ACC112 (cell line): ENCODE results near the gene TATDN2.
A peak's percentile ranks its signal among the peaks of the same experiment; 100 is the strongest.
"Not testable (repeated sequence)": the region's sequence is repeated elsewhere in the genome, so short reads cannot be mapped to it uniquely, and the experiment has no call there.

ENCODE experiments used
- H2AFZ ChIP-seq: fragments of 200-600 bp; sonication (generic); one replicate; pipeline ENCODE4 v1.6.0; 2017; ENCODE audit warnings: antibody characterized with exemption, low read length; ENCODE audit not compliant: unreplicated experiment
- H3K27ac ChIP-seq: fragments of 200-600 bp; sonication (generic); 2 replicates; pipeline ENCODE4 v1.5.1; 2014; ENCODE audit warnings: low read depth, mild to moderate bottlenecking, antibody characterized with exemption, low read length, moderate library complexity
- H3K27me3 ChIP-seq: fragments of 200-600 bp; sonication (generic); 2 replicates; pipeline ENCODE4 v1.6.1; 2014; ENCODE audit warnings: mild to moderate bottlenecking, antibody characterized with exemption, low read length, moderate library complexity, mixed read lengths; ENCODE audit not compliant: insufficient read depth
- H3K36me3 ChIP-seq: fragments of 200-600 bp; sonication (generic); 2 replicates; pipeline ENCODE4 v1.6.1; 2016; ENCODE audit warnings: mild to moderate bottlenecking, antibody characterized with exemption, low read length, moderate library complexity, mixed read lengths; ENCODE audit not compliant: insufficient read depth
- H3K4me1 ChIP-seq: fragments of 200-600 bp; sonication (generic); one replicate; pipeline ENCODE4 v1.6.1; 2016; ENCODE audit warnings: low read length, mixed read lengths; ENCODE audit not compliant: insufficient read depth, unreplicated experiment, control insufficient read depth
- H3K4me3 ChIP-seq: fragments of 200-600 bp; sonication (generic); 2 replicates; pipeline ENCODE4 v1.5.1; 2014; ENCODE audit warnings: mild to moderate bottlenecking, low read depth, low read length
- H3K79me2 ChIP-seq: fragments of 200-600 bp; sonication (generic); one replicate; pipeline ENCODE4 v1.6.0; 2016; ENCODE audit warnings: low read length; ENCODE audit not compliant: control insufficient read depth, unreplicated experiment, insufficient read depth

Gene TATDN2

GRCh38 chr3:10290481-10291176 lies 42.4 kb downstream of the TATDN2 start:
- no peak overlapping the region for H3K27ac ChIP-seq
- H3K4me1 ChIP-seq = peaks cover 23% of the 10 kb centered on the region
- H3K36me3 ChIP-seq = peaks cover 15% of the 10 kb centered on the region; the same call in 1 of the 2 replicates
- H3K27me3 ChIP-seq = no peaks in the 10 kb centered on the region
- H2AFZ ChIP-seq = no peak overlapping the region
- H3K4me3 ChIP-seq = no peak overlapping the region
- no peaks in the 10 kb centered on the region for H3K79me2 ChIP-seq

GRCh38 chr3:10291641-10292040 lies 43.4 kb downstream of the TATDN2 start:
- H3K4me3 ChIP-seq = no peak overlapping the region
- H3K79me2 ChIP-seq = no peaks in the 10 kb centered on the region
- H3K36me3 ChIP-seq = peaks cover 12% of the 10 kb centered on the region; the same call in 1 of the 2 replicates
- H3K27me3 ChIP-seq = no peaks in the 10 kb centered on the region
- no peak overlapping the region for H3K27ac ChIP-seq
- no peak overlapping the region for H2AFZ ChIP-seq
- H3K4me1 ChIP-seq = peaks cover 21% of the 10 kb centered on the region

GRCh38 chr3:10292505-10293419 lies 44.5 kb downstream of the TATDN2 start, which contains the start of gene GHRL:
TSS of gene GHRL (minus strand) at chr3:10292947. CDS start at chr3:10290180, 2,767 bp downstream.
- Histone ChIP-seq H3K79me2 (no peaks in the 10 kb centered on the region), H3K27me3 (no peaks in the 10 kb centered on the region), H3K4me1 (peaks cover 13% of the 10 kb centered on the region), H3K36me3 (peaks cover 12% of the 10 kb centered on the region; the same call in 1 of the 2 replicates), H3K27ac (peak within 1 kb of the TSS; percentile 26; the same call in 1 of the 2 replicates), H2AFZ (no peak within 1 kb of the TSS), H3K4me3 (no peak within 1 kb of the TSS)

GRCh38 chr3:10294030-10294586 lies 45.8 kb downstream of the TATDN2 start:
- Histone ChIP-seq H3K4me3 (no peak overlapping the region), H3K27ac (no peak overlapping the region), H2AFZ (no peak overlapping the region), H3K27me3 (no peaks in the 10 kb centered on the region), H3K79me2 (no peaks in the 10 kb centered on the region), H3K4me1 (peaks cover 13% of the 10 kb centered on the region), H3K36me3 (peaks cover 12% of the 10 kb centered on the region)

GRCh38 chr3:10298064-10298463 lies 49.8 kb downstream of the TATDN2 start:
- H3K36me3 ChIP-seq = peaks cover 19% of the 10 kb centered on the region; the same call in 1 of the 2 replicates
- H3K4me3 ChIP-seq, H3K27me3 ChIP-seq, H3K79me2 ChIP-seq, H3K4me1 ChIP-seq, H3K27ac ChIP-seq, H2AFZ ChIP-seq: not testable (repeated sequence)

GRCh38 chr3:10299175-10299574 lies 50.9 kb downstream of the TATDN2 start:
- no peaks in the 10 kb centered on the region for H3K4me1 ChIP-seq
- peaks cover 30% of the 10 kb centered on the region; the same call in 1 of the 2 replicates for H3K36me3 ChIP-seq
- no peaks in the 10 kb centered on the region for H3K79me2 ChIP-seq
- H3K27ac ChIP-seq = 0 out of 2 replicates have a peak overlapping the region, but pooled peaks have one; percentile 2
- H3K4me3 ChIP-seq = no peak overlapping the region
- H2AFZ ChIP-seq = no peak overlapping the region
- H3K27me3 ChIP-seq = no peaks in the 10 kb centered on the region

GRCh38 chr3:10299679-10300078 lies 51.4 kb downstream of the TATDN2 start:
- Histone ChIP-seq H3K79me2 (no peaks in the 10 kb centered on the region), H3K27me3 (no peaks in the 10 kb centered on the region), H3K4me3 (no peak overlapping the region), H3K27ac (0 out of 2 replicates have a peak overlapping the region, but pooled peaks have one; percentile 2), H2AFZ (no peak overlapping the region), H3K36me3 (peaks cover 35% of the 10 kb centered on the region; the same call in 1 of the 2 replicates), H3K4me1 (no peaks in the 10 kb centered on the region)

- H3K79me2 ChIP-seq = no peaks in the 10 kb centered on the region
- no peak overlapping the region for H2AFZ ChIP-seq
- H3K4me3 ChIP-seq = no peak overlapping the region
- H3K4me1 ChIP-seq = no peaks in the 10 kb centered on the region
- H3K36me3 ChIP-seq = peaks cover 39% of the 10 kb centered on the region; the same call in 1 of the 2 replicates
- H3K27me3 ChIP-seq = no peaks in the 10 kb centered on the region
- H3K27ac ChIP-seq = no peak overlapping the region
Observed at GRCh38 chr3:10300087-10300486, 51.8 kb downstream of the TATDN2 start.

- H3K4me3 ChIP-seq = no peak overlapping the region
- H3K27me3 ChIP-seq = no peaks in the 10 kb centered on the region
- peaks cover 4% of the 10 kb centered on the region for H3K4me1 ChIP-seq
- H3K36me3 ChIP-seq = peaks cover 46% of the 10 kb centered on the region; the same call in 1 of the 2 replicates
- H3K27ac ChIP-seq = no peak overlapping the region
- no peak overlapping the region for H2AFZ ChIP-seq
- H3K79me2 ChIP-seq = no peaks in the 10 kb centered on the region
Observed at GRCh38 chr3:10303105-10303504, 54.8 kb downstream of the TATDN2 start.

GRCh38 chr3:10303785-10304184 lies 55.5 kb downstream of the TATDN2 start:
- no peak overlapping the region for H2AFZ ChIP-seq
- H3K4me3 ChIP-seq = no peak overlapping the region
- no peaks in the 10 kb centered on the region for H3K27me3 ChIP-seq
- H3K4me1 ChIP-seq = peaks cover 4% of the 10 kb centered on the region
- H3K27ac ChIP-seq = no peak overlapping the region
- no peaks in the 10 kb centered on the region for H3K79me2 ChIP-seq
- H3K36me3 ChIP-seq = peaks cover 50% of the 10 kb centered on the region
